CD4-positive, alpha-beta T cell treated with Interleukin-4 for 1 hour (primary cell): ENCODE measurements around the gene TNFAIP2.

ENCODE experiments used
- DNase-seq, 2 donors: peaks; one replicate each; pipeline ENCODE4 v3.0.0-alpha.2; 2020 to 2022

TNFAIP2 gene

GRCh38 chr14:103122947-103123633 lies at the start of gene TNFAIP2:
Gene TNFAIP2, plus strand, starts transcription at chr14:103123461. Its CDS starts 2,997 bp downstream, at chr14:103126458.
- DNase-seq, result peak in 1 of 2 donors; percentile 36

DNA sequence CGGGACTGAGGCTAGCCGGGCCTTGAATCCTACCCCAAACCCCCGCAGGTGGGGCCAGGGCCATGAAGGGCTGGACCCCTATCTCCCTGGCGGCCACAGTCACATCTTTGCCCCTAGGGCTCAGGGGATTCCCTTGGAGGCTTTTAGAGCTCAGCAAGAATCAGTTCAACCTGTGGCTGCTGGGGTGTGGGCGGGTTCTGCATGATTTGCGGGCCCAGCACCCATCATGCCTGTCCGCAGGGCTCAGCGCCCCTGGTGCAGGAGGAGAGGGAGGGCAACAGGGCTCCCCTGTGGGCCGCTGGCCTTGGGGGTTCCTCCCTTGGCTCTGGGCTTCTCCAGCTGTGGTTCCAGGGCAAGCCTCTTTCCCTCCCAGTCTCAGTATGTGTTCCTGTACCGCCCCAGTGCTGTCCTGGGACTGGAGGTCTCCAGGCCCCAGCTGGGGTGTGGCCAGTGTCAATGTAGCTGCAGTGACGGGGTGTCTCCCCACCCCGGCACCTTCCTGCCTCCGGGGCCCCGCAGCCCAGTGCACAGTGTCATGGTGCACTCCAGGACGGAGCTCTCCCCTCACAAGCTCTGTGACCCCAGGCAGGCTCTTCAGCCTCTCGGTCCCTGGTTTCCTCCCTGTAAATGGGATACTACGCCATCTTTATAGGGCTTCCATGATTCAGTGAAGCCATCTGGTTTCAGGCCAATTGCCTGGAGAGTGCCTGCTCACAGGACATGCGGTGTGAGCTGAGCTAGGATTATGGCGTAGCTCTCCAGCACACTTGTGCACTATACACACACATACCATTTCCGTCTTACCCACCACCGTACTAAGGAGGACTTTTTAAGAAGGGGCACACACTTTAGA lies 49.2 kb upstream of the TNFAIP2 start:
- DNase-seq, result no peak

GRCh38 chr14:103074729-103075367 lies 48.4 kb upstream of the TNFAIP2 start:
- peak in 1 of 2 donors; percentile 14 for DNase-seq

DNA sequence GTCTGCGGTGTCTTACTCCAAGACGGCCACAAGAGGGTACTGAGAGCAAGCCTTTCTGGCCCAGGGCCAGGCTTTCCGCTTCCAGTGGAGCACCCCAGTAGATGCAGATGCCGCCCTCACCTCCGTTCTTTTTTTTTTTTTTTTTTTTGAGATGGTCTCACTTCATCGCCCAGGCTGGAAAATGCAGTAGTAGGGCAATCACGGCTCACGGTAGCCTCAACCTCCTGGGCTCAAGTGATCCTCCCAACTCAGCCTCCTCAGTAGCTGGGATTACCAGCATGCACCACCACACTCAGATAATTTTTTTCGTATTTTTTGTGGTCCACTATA lies 44.9 kb upstream of the TNFAIP2 start:
- peak; percentile 80 to 83 for DNase-seq

DNA sequence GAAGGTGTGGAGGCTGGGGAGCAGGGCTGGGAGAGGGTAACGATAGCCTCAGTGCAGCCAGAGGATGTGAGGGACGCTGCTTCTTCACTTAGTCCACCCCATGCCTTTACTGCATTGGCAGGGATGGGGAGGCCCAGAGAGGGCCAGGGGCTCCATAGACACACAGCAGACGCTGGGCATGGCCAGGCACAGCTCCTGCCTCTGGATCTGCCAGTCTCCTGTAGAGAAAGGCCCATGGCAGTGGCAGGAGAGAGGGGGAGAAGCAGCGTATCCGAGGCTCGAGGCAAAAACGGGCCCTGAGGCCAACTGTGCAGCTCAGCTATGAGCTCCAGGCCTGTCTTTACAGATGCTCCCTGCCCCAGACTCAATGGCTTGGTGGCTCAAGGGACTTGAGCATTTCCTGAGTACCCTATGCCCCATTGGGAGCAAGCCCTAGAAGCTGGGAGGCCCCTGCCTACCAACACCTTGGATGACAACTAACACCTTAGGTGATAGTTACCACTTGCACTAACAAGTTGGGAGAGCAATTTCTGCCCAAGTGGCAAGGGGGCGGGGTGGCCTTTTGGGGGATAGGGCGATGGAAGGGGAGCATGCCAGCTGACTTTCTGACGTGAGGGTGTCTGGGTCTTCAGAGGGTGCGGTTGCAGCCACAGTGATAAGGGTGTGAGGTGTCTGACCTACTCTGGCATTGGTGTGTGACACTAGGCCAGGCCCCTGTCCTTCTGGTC lies 44.2 kb upstream of the TNFAIP2 start:
- DNase-seq, result no peak

GRCh38 chr14:103081951-103082350 lies 41.3 kb upstream of the TNFAIP2 start:
- no peak for DNase-seq

- DNase-seq, result no peak
Measured at GRCh38 chr14:103084021-103084919, 39.0 kb upstream of the TNFAIP2 start, which contains the start of gene LBHD2. Gene LBHD2, plus strand, starts transcription at chr14:103084210. Its CDS starts 1,803 bp downstream, at chr14:103086013.

GRCh38 chr14:103085106-103086091 lies 37.9 kb upstream of the TNFAIP2 start:
- DNase-seq, result no peak

- no peak for DNase-seq
Measured at GRCh38 chr14:103086771-103087342, 36.4 kb upstream of the TNFAIP2 start.

DNA sequence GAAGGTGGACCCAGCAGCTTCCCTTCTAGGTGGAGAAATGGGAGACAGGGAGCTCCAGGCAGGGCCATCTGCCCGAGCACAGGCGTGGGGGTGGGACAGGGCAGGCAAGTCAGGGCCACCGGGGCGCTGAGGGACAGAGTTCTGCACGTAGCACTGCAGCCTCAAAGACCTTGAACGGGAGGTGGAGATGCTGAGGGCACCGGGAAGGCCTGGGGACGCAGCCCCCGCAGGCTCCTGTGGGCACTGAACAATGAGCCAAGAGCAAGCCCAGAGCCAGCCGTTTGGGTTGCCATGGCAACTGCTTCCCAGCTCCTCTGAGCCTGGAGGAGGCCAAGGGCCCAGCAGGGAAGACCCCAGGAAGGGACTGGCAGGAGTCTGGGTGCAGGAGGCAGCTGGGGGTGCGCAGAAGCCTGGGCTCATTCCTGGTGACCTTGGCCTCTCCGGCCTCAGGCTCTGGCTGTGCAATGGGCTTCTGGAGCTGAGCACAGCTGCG lies 35.9 kb upstream of the TNFAIP2 start:
- no peak for DNase-seq

DNA sequence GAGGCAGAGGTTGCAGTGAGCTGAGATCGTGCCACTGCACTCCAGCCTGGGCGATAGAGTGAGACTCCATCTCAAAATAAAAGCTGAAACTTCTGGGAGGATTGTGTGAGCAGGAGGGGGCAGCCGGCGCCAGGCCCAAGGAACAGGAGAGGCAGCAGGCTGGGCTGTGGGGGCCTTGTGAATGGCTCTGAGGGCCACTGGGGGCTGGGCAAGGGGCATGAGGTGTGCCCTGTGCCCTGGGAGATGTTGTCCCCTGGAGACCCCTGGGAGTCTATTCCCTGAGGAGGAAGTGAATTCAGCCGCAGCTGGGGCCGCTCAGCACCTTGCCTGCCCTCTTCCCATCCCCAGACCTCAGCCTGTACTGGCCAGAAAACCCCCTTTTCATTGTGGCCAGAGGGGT lies 34.3 kb upstream of the TNFAIP2 start:
- DNase-seq, result no peak

GRCh38 chr14:103089386-103090335 lies 33.6 kb upstream of the TNFAIP2 start:
- DNase-seq, result no peak

- no peak for DNase-seq
Measured at GRCh38 chr14:103090481-103091020, 32.7 kb upstream of the TNFAIP2 start.

DNA sequence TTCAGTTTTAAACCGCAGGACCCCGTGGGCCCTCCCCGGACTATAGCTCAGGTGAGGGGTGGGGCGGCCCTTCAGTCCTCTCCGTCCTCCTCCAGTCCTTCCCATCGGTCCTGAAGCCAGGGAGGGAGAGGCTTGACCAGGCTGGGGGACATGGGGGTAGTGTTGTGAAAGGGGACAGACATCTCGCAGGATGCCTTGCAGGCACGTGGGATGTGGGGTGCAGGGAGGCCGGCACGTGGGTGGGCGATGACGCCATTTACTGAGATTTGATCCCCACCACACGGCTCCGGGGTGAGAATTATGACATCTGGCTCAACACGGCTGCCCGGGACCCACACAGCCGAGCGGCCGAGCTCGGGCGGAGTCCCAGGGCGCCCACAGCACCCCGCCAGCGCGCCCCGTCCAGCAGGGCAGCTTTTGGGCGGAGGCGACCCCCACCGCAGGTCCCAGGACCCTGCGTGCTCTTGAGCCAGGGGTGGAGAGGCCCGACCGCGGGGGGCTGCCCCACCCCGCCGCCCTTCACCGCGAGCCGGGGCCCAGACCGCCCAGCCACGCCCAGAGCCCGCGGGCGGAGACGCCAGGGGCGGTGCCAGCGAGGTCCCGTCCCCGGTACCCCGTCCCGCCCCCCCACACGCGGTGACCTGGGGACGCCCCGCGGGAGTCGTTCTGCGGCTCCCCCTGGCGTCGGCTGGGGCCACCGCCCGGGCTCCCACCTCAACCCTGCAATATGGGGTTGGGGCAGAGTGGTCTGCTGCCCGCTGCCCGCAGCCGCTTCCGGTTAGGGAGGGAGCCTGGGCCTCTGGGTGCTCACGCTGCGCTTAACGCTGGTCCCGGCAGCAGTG lies 32.0 kb upstream of the TNFAIP2 start:
- peak; percentile 76 to 77 for DNase-seq

DNA sequence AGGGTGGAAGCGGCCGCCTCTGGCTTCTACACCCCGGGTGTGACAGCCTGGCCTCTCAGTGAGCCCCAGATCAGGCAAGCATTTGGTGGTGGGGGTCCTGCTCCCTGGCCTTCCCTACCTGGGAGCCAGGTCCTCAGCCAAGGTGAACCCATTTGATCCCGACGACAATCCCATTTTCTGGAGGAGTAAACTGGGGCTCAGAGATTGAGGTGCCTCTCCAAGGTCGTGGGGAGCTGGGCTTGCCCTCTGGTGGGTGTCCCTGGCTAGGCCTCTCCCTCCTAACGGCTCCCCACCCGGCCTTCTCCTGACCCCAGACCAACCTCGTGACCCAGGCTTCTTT lies 31.4 kb upstream of the TNFAIP2 start:
- DNase-seq, result no peak

DNA sequence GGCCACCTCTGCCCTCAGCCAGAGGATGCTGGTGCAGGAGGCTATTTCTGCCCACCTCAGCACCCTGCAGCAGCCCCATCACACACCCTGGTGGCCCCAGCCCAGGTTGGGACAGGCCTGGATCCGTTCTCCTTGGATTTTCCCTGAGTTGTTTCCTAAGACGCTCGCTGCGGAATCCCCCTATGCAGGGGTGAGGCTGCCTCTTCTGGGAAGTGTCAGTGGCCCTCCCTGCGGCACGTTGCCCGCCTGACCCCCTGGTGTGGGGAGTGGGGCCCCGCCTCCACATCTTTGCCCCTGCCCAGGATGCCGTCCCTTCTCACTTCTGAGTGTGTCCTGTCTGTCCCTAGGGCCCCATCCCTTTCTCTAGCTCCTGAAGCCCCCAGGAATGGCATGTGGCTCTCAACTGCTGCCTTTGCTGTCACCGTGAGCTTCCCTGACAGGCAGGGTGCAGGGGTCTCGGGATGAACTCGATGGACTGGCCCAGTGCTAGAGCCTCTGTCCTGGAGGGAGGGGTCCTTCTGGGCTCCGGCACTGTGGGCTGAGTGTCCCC lies 29.3 kb upstream of the TNFAIP2 start:
- no peak for DNase-seq
